NCI-H748 (cell line): ENCODE data around the gene ABLIM2.

Source experiments
- DNase-seq: peaks from one replicate; lab custom pipeline; 2025; ENCODE audit not compliant: unreplicated experiment; lab: John Stamatoyannopoulos, UW

Gene ABLIM2

GRCh38 chr4:8050555-8051206, 107.9 kb downstream of the ABLIM2 start:
- peak; percentile 94 for DNase-seq

DNA sequence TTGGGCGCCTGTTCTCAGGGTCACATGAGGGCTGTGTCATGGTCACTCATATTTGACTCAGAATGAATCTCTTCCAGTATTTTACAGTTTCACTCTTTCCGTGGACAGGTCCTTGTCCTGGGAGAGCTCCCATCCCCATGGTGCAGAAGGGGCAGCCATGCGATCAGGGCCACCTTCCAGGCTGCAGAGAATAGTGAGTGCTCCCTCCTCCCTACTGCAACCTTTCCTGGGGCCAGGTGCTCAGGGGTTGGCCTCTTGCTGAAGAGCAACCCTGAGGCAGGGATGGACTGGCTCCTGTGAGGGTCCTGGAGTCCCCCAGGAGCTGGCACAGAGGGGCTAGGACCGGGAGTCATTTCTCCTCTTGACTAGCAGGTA, 108.4 kb downstream of the ABLIM2 start:
- DNase-seq: no peak

- peak; percentile 42 for DNase-seq
These were observed 109.5 kb downstream of the ABLIM2 start for GRCh38 chr4:8048856-8049676.

DNA sequence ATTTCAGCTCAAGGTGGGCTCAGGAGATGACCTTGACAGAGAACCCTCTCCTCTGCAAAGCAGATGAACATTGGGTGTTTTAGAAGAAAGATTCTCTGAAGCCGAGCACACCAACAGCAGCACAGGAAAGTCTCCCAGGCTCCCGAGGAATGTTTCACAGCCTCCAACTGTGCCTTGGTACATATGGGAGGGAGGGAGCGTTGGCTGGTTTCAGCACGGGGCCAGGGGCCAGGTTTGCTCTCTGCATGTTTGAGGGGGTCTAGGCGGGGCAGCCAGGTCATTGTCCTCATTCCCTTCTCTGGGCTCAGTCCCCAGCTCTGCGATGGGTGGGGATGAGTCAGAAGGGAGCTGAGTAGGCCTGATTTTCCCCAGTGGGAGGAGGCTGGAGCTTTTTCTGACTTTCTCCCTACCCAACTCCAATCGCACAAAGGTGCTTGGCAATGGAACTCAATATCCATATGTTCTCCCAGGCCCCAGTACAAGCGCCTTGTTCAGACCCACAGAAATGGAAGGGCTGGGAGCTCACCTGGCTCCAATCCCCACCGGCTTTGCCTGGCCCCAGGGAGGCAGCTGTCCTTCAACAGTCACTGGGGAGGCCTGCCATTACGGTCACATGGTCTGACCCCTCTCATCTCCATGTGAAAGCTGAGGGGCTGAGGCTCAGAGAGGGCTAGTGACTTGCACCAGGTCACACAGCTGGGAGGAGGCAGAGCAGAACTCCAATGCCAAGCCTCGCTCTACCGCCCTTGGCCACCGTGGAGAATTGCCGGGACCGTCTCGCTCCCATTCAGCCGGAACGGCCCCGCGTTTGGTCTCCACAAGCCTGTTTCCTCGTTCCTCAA, 110.6 kb downstream of the ABLIM2 start:
- DNase-seq: no peak

- DNase-seq: peak; percentile 20
These were observed 111.6 kb downstream of the ABLIM2 start for GRCh38 chr4:8046925-8047541.

DNA sequence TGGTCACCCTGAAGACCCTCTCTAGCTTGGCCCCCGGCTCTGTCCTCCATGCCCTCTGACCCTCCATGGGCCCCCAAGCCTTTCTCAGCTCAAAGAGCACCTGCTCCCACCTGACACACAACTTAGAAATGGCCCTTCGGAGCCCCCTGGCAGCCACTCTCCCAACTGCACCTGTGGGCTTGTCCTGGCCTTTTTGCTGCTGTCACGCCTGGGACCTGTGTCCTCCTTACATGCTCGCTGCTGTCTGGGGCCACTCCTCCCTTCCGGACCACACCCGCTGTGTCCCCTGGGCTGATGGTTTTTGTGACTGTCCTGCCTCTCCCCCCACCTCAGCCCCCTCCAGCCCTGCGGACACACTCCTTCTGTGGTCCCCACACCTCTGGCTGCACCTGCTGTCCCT, 112.7 kb downstream of the ABLIM2 start:
- DNase-seq: peak; percentile 96

DNA sequence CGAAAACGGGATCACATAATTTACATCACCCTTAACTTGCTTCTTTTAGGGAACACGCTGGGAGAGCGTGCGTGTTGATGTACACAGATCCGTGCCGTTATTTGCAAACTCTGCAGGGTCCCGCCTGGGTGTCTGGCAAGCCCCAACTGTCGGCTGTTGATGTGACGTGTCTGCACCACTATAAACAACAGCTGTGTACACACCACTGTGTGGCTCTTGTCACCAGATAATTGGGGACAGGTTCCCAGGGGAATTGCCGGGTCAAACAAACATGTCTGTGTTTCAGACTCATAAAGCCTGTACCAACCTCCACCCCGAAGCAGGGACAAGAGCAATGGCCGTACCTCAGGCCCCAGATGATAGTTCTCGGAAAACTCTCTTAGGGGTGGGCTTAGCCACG, 113.9 kb downstream of the ABLIM2 start:
- peak; percentile 99 for DNase-seq

DNA sequence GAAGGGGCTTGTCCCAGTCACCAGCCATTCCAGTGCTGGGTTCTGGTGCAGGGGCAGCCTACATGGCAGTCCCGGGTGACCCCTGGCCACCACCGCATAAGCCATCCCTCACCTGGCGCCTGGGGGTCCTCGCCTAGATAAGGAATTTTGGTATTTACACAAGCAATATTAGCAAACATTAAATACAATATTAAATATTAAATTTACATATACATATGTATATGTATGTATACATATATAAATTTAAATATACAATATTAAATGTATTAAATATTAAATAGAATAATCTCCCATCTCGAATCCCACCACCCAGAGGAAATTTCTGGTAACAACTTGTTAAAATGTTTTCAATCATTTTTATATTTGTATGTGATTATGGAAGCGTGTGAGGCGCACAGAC, 114.4 kb downstream of the ABLIM2 start:
- DNase-seq: peak; percentile 30

- DNase-seq: peak; percentile 30
These were observed 115.0 kb downstream of the ABLIM2 start for GRCh38 chr4:8043596-8043995.

DNA sequence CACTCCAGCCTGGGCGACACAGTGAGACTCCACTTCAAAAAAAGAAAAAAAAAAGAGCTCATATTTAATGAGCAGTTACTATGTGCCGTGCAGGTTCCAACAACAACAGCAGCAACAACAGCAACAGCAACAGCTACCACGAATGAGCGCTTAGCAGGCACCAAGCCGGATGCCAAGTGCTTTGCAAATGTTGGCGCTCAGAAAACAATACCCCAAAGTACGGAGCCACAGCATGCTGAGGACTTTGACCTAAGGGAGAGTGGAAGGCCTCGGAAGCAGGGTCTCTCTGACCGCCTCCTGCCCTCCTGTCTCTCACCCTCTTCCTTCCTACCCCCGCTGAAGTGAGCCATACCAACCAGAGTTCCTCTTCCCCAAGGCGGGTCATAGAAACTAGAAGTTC, 116.7 kb downstream of the ABLIM2 start:
- DNase-seq: no peak

DNA sequence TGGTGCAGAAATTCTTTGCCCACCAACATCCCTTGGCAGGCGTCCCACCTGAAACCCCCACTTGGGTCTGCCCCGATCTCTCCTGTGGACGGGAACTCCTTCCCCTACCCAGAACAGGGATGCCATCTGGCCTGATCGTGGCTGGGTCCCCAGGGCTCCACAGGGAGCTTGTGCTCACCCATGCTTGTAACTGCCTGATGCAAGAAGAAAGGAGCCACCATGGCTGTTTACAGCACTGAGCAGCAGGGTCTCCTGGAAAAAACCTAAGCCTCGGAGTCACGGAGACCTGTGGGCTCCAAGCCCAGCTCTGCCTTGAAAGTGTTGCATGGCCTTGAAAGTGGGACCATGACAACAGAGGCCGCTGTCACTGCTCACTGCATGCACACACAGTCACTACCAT, 117.4 kb downstream of the ABLIM2 start:
- DNase-seq: no peak

DNA sequence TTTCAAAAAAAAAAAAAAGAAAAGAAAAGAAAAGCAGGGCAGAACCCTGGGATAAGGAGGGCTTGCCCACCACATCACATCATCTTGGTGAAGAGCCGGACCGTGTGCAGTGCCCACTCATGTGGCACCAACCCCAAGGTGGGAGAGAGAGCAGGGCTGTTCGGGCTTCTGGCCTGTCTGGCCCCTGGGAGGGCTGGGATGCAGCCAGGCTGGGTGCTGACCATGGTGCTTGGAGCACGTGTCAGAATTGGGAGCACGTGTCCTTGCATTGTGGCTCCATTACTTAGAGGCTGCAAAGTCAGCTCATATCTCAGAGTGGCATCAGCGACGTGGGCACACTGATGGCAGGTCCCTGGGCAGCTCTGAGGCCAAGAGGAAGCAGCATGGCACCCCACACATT, 118.0 kb downstream of the ABLIM2 start:
- DNase-seq: no peak

- DNase-seq: peak; percentile 30
These were observed 118.8 kb downstream of the ABLIM2 start for GRCh38 chr4:8039853-8040252.

GRCh38 chr4:8039290-8039689, 119.3 kb downstream of the ABLIM2 start:
- DNase-seq: peak; percentile 98

DNA sequence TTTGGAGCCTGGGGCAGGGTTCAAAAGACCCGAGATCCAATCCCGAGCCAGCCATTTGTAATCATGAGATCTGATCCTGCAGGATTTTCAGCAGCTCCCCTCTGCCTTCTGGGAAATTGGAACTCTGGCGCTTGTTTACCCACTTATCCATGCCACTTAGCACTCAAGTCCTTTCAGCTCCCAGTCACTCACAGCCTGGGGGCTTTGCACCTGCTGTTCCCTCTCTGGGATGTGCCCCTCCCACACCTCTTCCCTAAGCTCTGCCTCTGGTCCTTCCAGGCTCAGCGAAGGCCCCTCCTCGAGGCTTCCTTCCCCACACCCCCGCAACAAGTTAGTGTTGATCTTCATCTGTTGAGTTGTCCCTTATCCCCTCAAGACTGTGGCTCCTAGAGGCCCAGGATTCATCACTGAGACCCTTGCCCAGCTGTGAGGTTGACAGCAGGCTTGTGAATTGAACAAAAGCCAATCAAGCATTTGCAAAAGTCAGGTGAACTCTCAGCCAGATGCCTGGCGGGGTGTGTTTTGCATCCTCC, 119.8 kb downstream of the ABLIM2 start:
- peak; percentile 96 for DNase-seq

GRCh38 chr4:8038083-8038482, 120.5 kb downstream of the ABLIM2 start:
- no peak for DNase-seq

DNA sequence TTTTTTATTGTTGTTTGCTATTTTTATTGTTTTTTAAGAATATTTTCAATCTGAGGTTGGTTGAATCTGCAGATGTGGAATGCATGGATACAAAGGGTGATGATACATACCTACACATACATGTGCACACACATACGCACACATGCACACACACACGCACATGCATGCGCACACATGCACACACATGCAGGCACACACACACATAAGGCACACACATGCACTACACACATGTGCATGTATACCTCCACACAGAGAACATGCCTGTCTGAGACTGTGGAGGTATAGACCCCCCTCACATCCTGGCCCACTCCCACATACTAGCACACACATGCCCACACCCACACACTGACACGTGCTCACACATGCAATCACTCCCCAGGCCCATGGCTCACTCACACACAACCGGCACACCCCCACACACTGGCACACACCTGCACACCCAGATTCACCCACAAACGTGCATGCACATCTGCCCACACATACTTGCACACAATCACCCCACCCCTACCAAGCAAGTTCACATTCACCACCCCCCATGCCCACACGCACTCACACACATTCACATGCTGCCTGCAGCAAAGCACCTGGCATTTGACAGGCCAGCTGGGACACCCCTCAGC, 121.4 kb downstream of the ABLIM2 start:
- DNase-seq: no peak

- no peak for DNase-seq
These were observed 123.2 kb downstream of the ABLIM2 start for GRCh38 chr4:8035371-8035780.

DNA sequence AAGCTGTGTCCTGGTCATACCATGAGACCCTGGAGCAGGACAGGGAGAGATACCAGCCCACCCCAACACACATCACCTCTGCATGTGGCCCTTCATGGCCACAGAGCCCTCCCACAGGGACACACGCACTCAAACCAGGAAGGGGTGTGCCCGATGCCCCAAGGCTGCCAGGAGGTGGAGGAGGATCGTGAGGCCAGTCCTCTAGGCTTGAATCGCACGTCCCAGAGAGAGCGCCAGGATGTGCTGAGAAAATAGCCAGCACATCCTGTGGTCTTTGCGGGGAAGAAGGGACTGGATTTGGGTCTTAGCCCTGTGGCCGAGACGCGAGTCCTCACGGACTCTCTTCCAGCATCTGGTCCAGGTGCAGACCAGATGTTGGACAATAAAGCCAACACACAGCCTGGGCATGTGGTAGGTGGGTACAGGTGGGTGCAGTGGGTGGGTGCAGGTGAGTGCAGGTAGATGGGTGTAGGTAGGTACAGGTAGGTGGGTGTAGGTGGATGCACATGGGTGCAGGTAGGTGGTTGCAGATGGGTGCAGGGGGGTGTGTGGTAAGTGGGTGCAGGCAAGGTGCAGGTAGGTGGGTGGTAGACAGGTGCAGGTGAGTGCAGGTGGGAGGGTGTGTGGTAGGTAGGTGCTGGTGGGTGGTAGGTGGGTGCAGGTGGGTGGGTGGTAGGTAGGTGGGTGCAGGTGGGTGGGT, 124.6 kb downstream of the ABLIM2 start:
- no peak for DNase-seq
